PC-9 (cell line): Measurements from ENCODE around the gene LY86.

Experiments used
- CTCF ChIP-seq: fragments of 200-600 bp; sonication (generic); conservative IDR thresholded peaks from 2 replicates; pipeline ENCODE4 v1.6.1; 2017; ENCODE audit warnings: mixed run types, antibody characterized with exemption, mild to moderate bottlenecking, moderate library complexity
- EZH2 ChIP-seq: fragments of 200-600 bp; sonication (generic); IDR thresholded peaks from 2 replicates; pipeline ENCODE4 v1.8.0; 2017; ENCODE audit warnings: antibody characterized with exemption, low read depth

DNA sequence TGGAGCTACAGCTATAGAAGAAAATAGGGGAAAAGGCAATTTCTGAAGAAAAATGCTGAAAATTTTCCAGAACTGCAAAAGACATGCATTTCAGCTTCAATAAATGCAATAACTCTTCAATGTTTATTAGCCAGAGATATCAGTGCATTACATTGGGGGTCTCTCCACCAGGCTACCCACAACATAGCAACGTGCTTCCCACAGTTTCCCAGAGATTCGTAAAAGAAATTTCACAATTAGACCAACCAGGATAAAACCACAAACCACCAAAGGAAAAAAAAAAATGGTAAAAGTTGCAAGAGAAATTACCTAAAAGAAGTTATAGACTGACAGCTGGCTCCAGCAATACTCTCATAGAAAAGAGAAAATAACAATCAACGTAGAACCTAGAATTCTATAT lies 16.0 kb downstream of the LY86 start:
- TF ChIP-seq CTCF (no peak), EZH2 (no peak)
